Neural progenitor cell (in vitro differentiated cells): Measurements from ENCODE around the gene FABP1. TPM values are rescaled to one million over a fixed set of nuclear protein-coding genes. Genes with fewer than 3 reads are reported as not detected.

ENCODE experiments used
- DNase-seq: peaks from one replicate; pipeline ENCODE4 v3.0.0-alpha.2; 2016; ENCODE audit warnings: low spot score
- H2AFZ ChIP-seq: fragments of 200-600 bp; sonication (generic); replicated peaks from 2 replicates; pipeline ENCODE4 v1.6.1; 2016; ENCODE audit warnings: antibody characterized with exemption
- H3F3A ChIP-seq: fragments of 200-600 bp; sonication (generic); 2 replicates; pipeline ENCODE4 v1.6.1; 2016; ENCODE audit warnings: antibody characterized with exemption, low read depth
- H3K27ac ChIP-seq: fragments of 200-600 bp; sonication (generic); 2 replicates; pipeline ENCODE4 v1.5.1; 2016; ENCODE audit warnings: mild to moderate bottlenecking
- H3K27me3 ChIP-seq: fragments of 200-600 bp; sonication (generic); 2 replicates; pipeline ENCODE4 v1.6.1; 2016; ENCODE audit warnings: mild to moderate bottlenecking, moderate library complexity
- H3K36me3 ChIP-seq: fragments of 200-600 bp; sonication (generic); 2 replicates; pipeline ENCODE4 v1.5.1; 2016
- H3K4me1 ChIP-seq: fragments of 200-600 bp; sonication (generic); 2 replicates; pipeline ENCODE4 v1.6.1; 2016; ENCODE audit warnings: mixed run types
- H3K4me2 ChIP-seq: fragments of 200-600 bp; sonication (generic); 2 replicates; pipeline ENCODE4 v1.6.1; 2016
- H3K4me3 ChIP-seq: fragments of 200-600 bp; sonication (generic); 2 replicates; pipeline ENCODE4 v1.5.1; 2016
- H3K79me2 ChIP-seq: fragments of 200-600 bp; sonication (generic); 2 replicates; pipeline ENCODE4 v1.6.1; 2016; ENCODE audit warnings: low read depth
- H3K9ac ChIP-seq: fragments of 200-600 bp; sonication (generic); 2 replicates; pipeline ENCODE4 v1.6.1; 2016
- H3K9me3 ChIP-seq: fragments of 200-600 bp; sonication (generic); 2 replicates; pipeline ENCODE4 v1.5.1; 2016; ENCODE audit warnings: low read depth
- H4K20me1 ChIP-seq: fragments of 200-600 bp; sonication (generic); 2 replicates; pipeline ENCODE4 v1.6.1; 2016; ENCODE audit warnings: low read depth
- H3K27ac Mint-ChIP-seq: 3 replicates; pipeline ENCODE4 v1.8.0; 2021; ENCODE audit warnings: mixed read lengths
- H3K27me3 Mint-ChIP-seq: 2 replicates; pipeline ENCODE4 v1.8.0; 2022; ENCODE audit warnings: low read depth, mild to moderate bottlenecking, inconsistent platforms, moderate library complexity, mixed read lengths; ENCODE audit not compliant: insufficient read depth
- H3K36me3 Mint-ChIP-seq: 3 replicates; pipeline ENCODE4 v1.8.0; 2021; ENCODE audit warnings: mixed read lengths
- H3K4me1 Mint-ChIP-seq: 3 replicates; pipeline ENCODE4 v1.8.0; 2021; ENCODE audit warnings: mixed read lengths
- H3K4me3 Mint-ChIP-seq: 3 replicates; pipeline ENCODE4 v1.8.0; 2021; ENCODE audit warnings: mild to moderate bottlenecking, moderate library complexity, mixed read lengths
- H3K9me3 Mint-ChIP-seq: 3 replicates; pipeline ENCODE4 v1.8.0; 2020; ENCODE audit warnings: mixed read lengths
- CTCF ChIP-seq: fragments of 200-600 bp; sonication (generic); IDR thresholded peaks from 2 replicates; pipeline ENCODE4 v1.5.1; 2017; ENCODE audit warnings: antibody characterized with exemption, mild to moderate bottlenecking
- EZH2 ChIP-seq: fragments of 200-600 bp; sonication (generic); IDR thresholded peaks from 2 replicates; pipeline ENCODE4 v1.6.1; 2017; ENCODE audit warnings: antibody characterized with exemption, mild to moderate bottlenecking, moderate library complexity
- EZH2phosphoT487 ChIP-seq: fragments of 200-600 bp; sonication (generic); IDR thresholded peaks from 2 replicates; pipeline ENCODE4 v1.6.1; 2017; ENCODE audit warnings: antibody characterized with exemption
- total RNA-seq: library from RNA; depleted of rRNA; stranded (reverse); fragments of >200 nt; gene quantifications from 2 replicates; pipeline ENCODE4 v1.2.3, GENCODE V29; 2015; ENCODE audit warnings: low replicate concordance

FABP1 gene
- total RNA-seq, 1 donor from 2014 or later, result not detected

GRCh38 chr2:88122141-88122884, 5.5 kb downstream of the FABP1 start:
- TF ChIP-seq EZH2, result no peak
- TF ChIP-seq EZH2phosphoT487, result no peak
- no peak for TF ChIP-seq CTCF
- Mint-ChIP-seq H3K27me3 (peaks cover 11% of the 10 kb centered on the region), H3K36me3 (no peaks in the 10 kb centered on the region), H3K9me3 (no peaks in the 10 kb centered on the region), H3K4me3 (no peak overlapping the region), H3K27ac (no peak overlapping the region), H3K4me1 (no peaks in the 10 kb centered on the region)
- H3K27ac ChIP-seq, result no peak overlapping the region
- H3K9ac ChIP-seq, result no peak overlapping the region
- no peaks in the 10 kb centered on the region for H3K27me3 ChIP-seq
- H3K4me3 ChIP-seq, result no peak overlapping the region
- H3K4me1 ChIP-seq, result no peaks in the 10 kb centered on the region
- DNase-seq, result no peak
- no peaks in the 10 kb centered on the region for H3K36me3 ChIP-seq
- H3K9me3 ChIP-seq, result no peaks in the 10 kb centered on the region
- no peaks in the 10 kb centered on the region for H3F3A ChIP-seq
- H4K20me1 ChIP-seq, result no peaks in the 10 kb centered on the region
- H2AFZ ChIP-seq, result no peak overlapping the region
- H3K79me2 ChIP-seq, result no peaks in the 10 kb centered on the region
- H3K4me2 ChIP-seq, result no peak overlapping the region

- no peak overlapping the region for H3K27ac ChIP-seq
- Mint-ChIP-seq H3K27ac (no peak overlapping the region), H3K4me1 (no peaks in the 10 kb centered on the region), H3K4me3 (no peak overlapping the region), H3K9me3 (no peaks in the 10 kb centered on the region), H3K27me3 (peaks cover 11% of the 10 kb centered on the region), H3K36me3 (no peaks in the 10 kb centered on the region)
- no peaks in the 10 kb centered on the region for H3K79me2 ChIP-seq
- H3K4me3 ChIP-seq, result no peak overlapping the region
- no peaks in the 10 kb centered on the region for H3F3A ChIP-seq
- no peak overlapping the region for H2AFZ ChIP-seq
- H3K4me1 ChIP-seq, result no peaks in the 10 kb centered on the region
- DNase-seq, result no peak
- H3K9ac ChIP-seq, result no peak overlapping the region
- no peak for TF ChIP-seq EZH2phosphoT487
- no peak for TF ChIP-seq EZH2
- no peak for TF ChIP-seq CTCF
- no peaks in the 10 kb centered on the region for H4K20me1 ChIP-seq
- H3K36me3 ChIP-seq, result no peaks in the 10 kb centered on the region
- H3K4me2 ChIP-seq, result no peak overlapping the region
- H3K9me3 ChIP-seq, result no peaks in the 10 kb centered on the region
- H3K27me3 ChIP-seq, result no peaks in the 10 kb centered on the region
Observed at GRCh38 chr2:88121678-88122077, 6.2 kb downstream of the FABP1 start.

- no peak overlapping the region for H3K27ac Mint-ChIP-seq
- Histone ChIP-seq H3K4me1 (no peaks in the 10 kb centered on the region), H3K36me3 (no peaks in the 10 kb centered on the region), H3K27me3 (no peaks in the 10 kb centered on the region), H3K9me3 (no peaks in the 10 kb centered on the region), H3F3A (no peaks in the 10 kb centered on the region), H3K9ac (no peak overlapping the region), H4K20me1 (no peaks in the 10 kb centered on the region), H3K4me3 (no peak overlapping the region), H3K4me2 (no peak overlapping the region), H3K27ac (no peak overlapping the region), H3K79me2 (no peaks in the 10 kb centered on the region), H2AFZ (no peak overlapping the region)
- no peak for TF ChIP-seq EZH2phosphoT487
- no peak for TF ChIP-seq EZH2
- no peak for TF ChIP-seq CTCF
- peaks cover 4% of the 10 kb centered on the region for H3K27me3 Mint-ChIP-seq
- no peak for DNase-seq
- no peak overlapping the region for H3K4me3 Mint-ChIP-seq
- H3K36me3 Mint-ChIP-seq, result no peaks in the 10 kb centered on the region
- H3K4me1 Mint-ChIP-seq, result no peaks in the 10 kb centered on the region
- no peaks in the 10 kb centered on the region for H3K9me3 Mint-ChIP-seq
Observed at GRCh38 chr2:88117973-88118372, 9.9 kb downstream of the FABP1 start.
